Islet precursor cell (in vitro differentiated cells): ENCODE measurements around the gene NIPAL1.

Experiments
- DNase-seq: peaks from one replicate; pipeline ENCODE4 v3.0.0-alpha.2; 2018

The NIPAL1 gene

GRCh38 chr4:48028696-48029095 is 12.1 kb downstream of the NIPAL1 start:
- no peak for DNase-seq

- DNase-seq = no peak
Measured at GRCh38 chr4:48030470-48030869, 13.9 kb downstream of the NIPAL1 start.

GRCh38 chr4:48031802-48032525 is 15.4 kb downstream of the NIPAL1 start:
- DNase-seq = no peak

- no peak for DNase-seq
Measured at GRCh38 chr4:48032721-48033120, 16.1 kb downstream of the NIPAL1 start.

- DNase-seq = no peak
Measured at GRCh38 chr4:48033412-48033811, 16.8 kb downstream of the NIPAL1 start.

GRCh38 chr4:48033825-48034413 is 17.3 kb downstream of the NIPAL1 start:
- peak; percentile 55 for DNase-seq

- DNase-seq = no peak
Measured at GRCh38 chr4:48035952-48036351, 19.4 kb downstream of the NIPAL1 start.

GRCh38 chr4:48037117-48037462 is 20.5 kb downstream of the NIPAL1 start:
- DNase-seq = no peak

- DNase-seq = no peak
Measured at GRCh38 chr4:48038666-48039065, 22.1 kb downstream of the NIPAL1 start.

GRCh38 chr4:48039561-48039960 is 23.0 kb downstream of the NIPAL1 start:
- no peak for DNase-seq

- DNase-seq = no peak
Measured at GRCh38 chr4:48041535-48042137, 25.1 kb downstream of the NIPAL1 start.

GRCh38 chr4:48042979-48043461 is 26.4 kb downstream of the NIPAL1 start:
- no peak for DNase-seq

GRCh38 chr4:48043504-48043903 is 26.9 kb downstream of the NIPAL1 start:
- DNase-seq = no peak

GRCh38 chr4:48044298-48044697 is 27.7 kb downstream of the NIPAL1 start:
- DNase-seq = no peak

GRCh38 chr4:48046059-48046458 is 29.5 kb downstream of the NIPAL1 start:
- DNase-seq = no peak

GRCh38 chr4:48047421-48047844 is 30.9 kb downstream of the NIPAL1 start:
- no peak for DNase-seq

GRCh38 chr4:48047896-48048295 is 31.3 kb downstream of the NIPAL1 start:
- DNase-seq = no peak

GRCh38 chr4:48049483-48049882 is 32.9 kb downstream of the NIPAL1 start:
- no peak for DNase-seq

- DNase-seq = no peak
Measured at GRCh38 chr4:48051078-48051477, 34.5 kb downstream of the NIPAL1 start.

- no peak for DNase-seq
Measured at GRCh38 chr4:48058617-48059530, 42.3 kb downstream of the NIPAL1 start.

- no peak for DNase-seq
Measured at GRCh38 chr4:48064349-48064748, 47.8 kb downstream of the NIPAL1 start.

GRCh38 chr4:48065587-48066052 is 49.0 kb downstream of the NIPAL1 start:
- no peak for DNase-seq

GRCh38 chr4:48067536-48067935 is 51.0 kb downstream of the NIPAL1 start:
- no peak for DNase-seq
